Gastrocnemius medialis (tissue), 4 donors: ENCODE data around the gene EFEMP2.

ENCODE experiments used
- POLR2A ChIP-seq, 2 donors: fragments of 450-650 bp; IDR thresholded peaks; one replicate each; pipeline ENCODE4 v1.6.1; 2017; ENCODE audit warnings: antibody characterized with exemption in 2 of 2, mild to moderate bottlenecking in 2 of 2, moderate library complexity in 2 of 2
- TF ChIP-seq, protein P1 (sequence below), 5 experiments: fragments of 450-650 bp in 3 of 5; fragments of 200-600 bp in 2 of 5; sonication (generic) in 2 of 5; IDR thresholded peaks in 4 of 5; conservative IDR thresholded peaks in 1 of 5; 1 replicate in 4 of 5; 2 replicates in 1 of 5; pipeline ENCODE4 v1.5.1; 2016 to 2019; ENCODE audit warnings: antibody characterized with exemption in 5 of 5, mild to moderate bottlenecking in 3 of 5, moderate library complexity in 3 of 5

DNA sequence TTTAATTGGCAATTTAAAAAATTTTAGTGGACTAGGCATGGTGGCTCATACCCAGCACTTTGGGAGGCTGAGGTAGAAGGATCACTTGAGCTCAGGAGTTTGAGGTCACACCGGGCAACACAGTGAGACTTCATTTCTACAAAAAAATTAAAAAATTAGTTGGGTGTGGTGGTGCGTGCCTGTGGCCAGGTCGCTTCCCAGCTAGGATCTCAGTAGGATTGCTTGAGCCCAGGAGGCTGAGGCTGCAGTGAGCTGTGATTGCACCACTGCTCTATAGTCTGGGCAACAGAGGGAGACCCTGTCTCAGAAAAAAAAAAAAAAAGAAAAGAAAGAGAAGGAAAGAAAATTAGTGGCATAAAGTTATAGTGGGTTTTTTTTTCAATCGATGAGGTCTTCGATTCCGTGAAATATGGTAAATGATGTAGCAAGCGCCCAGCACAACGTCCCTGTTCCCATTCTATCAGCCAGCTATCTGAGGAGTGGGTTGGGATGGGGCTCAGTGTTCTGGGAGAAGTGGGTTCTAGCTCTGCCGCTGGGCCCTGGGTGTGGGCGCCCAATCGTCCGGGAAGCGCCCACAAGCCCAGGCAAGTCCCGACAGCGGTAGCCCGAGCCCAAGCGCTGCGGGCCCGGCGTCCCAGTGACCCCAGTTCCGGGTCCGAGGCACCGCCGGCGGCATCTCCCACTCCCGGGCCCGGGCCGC, 26.2 kb upstream of the EFEMP2 start:
- peak in 1 of 2 donors; percentile 50 for TF ChIP-seq POLR2A (IDR thresholded peaks at IDR 0.05)
- TF ChIP-seq, protein P1, sequence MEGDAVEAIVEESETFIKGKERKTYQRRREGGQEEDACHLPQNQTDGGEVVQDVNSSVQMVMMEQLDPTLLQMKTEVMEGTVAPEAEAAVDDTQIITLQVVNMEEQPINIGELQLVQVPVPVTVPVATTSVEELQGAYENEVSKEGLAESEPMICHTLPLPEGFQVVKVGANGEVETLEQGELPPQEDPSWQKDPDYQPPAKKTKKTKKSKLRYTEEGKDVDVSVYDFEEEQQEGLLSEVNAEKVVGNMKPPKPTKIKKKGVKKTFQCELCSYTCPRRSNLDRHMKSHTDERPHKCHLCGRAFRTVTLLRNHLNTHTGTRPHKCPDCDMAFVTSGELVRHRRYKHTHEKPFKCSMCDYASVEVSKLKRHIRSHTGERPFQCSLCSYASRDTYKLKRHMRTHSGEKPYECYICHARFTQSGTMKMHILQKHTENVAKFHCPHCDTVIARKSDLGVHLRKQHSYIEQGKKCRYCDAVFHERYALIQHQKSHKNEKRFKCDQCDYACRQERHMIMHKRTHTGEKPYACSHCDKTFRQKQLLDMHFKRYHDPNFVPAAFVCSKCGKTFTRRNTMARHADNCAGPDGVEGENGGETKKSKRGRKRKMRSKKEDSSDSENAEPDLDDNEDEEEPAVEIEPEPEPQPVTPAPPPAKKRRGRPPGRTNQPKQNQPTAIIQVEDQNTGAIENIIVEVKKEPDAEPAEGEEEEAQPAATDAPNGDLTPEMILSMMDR (IDR thresholded peaks at IDR 0.05 in 4 of 5, conservative IDR thresholded peaks at IDR 0.05 in 1 of 5), result no peak
